ENCODE results near the gene HSD3B1.
"Not testable (repeated sequence)": the region's sequence is repeated elsewhere in the genome, so short reads cannot be mapped to it uniquely, and the experiment has no call there.

The HSD3B1 gene

DNA sequence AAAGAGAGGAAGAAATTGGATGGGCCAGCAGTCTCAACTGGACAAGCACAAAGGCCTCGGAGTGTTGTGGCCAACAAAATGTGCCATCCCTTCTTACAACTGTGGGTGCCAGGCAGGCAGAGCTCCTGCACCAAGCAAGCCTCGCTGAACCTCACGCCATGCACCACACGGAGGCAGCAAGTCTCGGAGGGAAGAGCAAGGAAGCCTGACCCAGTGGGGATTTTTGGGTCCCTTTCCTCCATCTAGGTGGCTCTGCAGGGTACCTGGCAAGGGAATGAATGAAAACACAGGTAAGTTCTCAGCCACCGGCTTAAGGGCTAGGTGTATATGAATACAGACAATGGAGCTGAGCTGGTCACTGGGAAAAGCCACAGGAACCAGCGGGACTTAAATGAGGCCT, 40.8 kb downstream of the HSD3B1 start:
- no peak for DNase-seq (ENCODE audit: low read depth in 2 of 2)
- TF ChIP-seq, protein P1, sequence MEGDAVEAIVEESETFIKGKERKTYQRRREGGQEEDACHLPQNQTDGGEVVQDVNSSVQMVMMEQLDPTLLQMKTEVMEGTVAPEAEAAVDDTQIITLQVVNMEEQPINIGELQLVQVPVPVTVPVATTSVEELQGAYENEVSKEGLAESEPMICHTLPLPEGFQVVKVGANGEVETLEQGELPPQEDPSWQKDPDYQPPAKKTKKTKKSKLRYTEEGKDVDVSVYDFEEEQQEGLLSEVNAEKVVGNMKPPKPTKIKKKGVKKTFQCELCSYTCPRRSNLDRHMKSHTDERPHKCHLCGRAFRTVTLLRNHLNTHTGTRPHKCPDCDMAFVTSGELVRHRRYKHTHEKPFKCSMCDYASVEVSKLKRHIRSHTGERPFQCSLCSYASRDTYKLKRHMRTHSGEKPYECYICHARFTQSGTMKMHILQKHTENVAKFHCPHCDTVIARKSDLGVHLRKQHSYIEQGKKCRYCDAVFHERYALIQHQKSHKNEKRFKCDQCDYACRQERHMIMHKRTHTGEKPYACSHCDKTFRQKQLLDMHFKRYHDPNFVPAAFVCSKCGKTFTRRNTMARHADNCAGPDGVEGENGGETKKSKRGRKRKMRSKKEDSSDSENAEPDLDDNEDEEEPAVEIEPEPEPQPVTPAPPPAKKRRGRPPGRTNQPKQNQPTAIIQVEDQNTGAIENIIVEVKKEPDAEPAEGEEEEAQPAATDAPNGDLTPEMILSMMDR (IDR thresholded peaks at IDR 0.05; ENCODE audit: low read depth, low read length), result no peak
- H3K4me3 ChIP-seq (replicated peaks in 1 of 2; ENCODE audit: low read depth in 2 of 2, low read length in 2 of 2), result no peak overlapping the region

DNA sequence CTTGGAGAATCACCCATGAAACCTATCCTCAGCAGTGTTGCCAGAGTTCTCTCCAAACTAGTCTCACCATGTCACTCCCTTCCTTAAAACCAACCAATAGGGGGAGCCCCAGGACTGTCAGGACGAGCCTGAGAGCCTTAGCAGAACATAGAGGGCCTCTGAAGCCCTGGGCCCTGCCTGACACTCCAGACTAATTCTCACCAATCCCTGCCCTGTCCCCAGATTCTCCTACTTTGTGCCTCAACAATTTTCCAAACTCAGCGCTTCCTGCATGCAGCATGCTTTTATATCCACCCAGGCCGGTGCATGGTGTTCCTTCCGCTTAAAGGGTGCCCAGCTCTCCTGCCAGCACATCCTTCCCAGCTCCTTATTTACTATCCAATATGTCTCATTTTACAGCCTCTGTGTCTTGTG, 42.7 kb downstream of the HSD3B1 start:
- TF ChIP-seq, protein P1 (IDR thresholded peaks at IDR 0.05; ENCODE audit: low read depth, low read length), result peak; percentile 70
- H3K4me3 ChIP-seq (replicated peaks in 1 of 2; ENCODE audit: low read depth in 2 of 2, low read length in 2 of 2), result no peak overlapping the region
- DNase-seq (ENCODE audit: low read depth in 2 of 2), result peak; percentile 81 to 85

DNA sequence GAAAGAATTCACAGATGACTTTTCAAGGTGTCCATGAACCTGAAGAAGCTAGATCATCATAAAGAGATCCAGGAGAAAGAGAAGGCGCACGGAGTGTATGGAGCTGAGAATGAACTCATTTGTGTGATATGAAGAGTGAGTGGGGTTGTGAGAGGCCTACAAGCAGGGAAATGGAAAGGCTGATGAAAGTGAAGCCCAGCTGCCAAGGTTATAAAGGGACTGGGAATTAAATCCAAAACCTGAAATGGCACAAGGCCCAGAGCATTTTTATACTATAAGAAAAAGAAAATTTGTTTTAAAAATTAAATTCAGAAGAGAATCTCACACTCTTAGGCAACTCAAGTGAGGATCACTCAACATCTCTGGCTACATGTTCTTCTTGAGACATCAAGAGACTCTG, 43.4 kb downstream of the HSD3B1 start:
- TF ChIP-seq, protein P1 (IDR thresholded peaks at IDR 0.05; ENCODE audit: low read depth, low read length), result no peak
- no peak overlapping the region for H3K4me3 ChIP-seq (replicated peaks in 1 of 2; ENCODE audit: low read depth in 2 of 2, low read length in 2 of 2)
- DNase-seq (ENCODE audit: low read depth in 2 of 2), result no peak

DNA sequence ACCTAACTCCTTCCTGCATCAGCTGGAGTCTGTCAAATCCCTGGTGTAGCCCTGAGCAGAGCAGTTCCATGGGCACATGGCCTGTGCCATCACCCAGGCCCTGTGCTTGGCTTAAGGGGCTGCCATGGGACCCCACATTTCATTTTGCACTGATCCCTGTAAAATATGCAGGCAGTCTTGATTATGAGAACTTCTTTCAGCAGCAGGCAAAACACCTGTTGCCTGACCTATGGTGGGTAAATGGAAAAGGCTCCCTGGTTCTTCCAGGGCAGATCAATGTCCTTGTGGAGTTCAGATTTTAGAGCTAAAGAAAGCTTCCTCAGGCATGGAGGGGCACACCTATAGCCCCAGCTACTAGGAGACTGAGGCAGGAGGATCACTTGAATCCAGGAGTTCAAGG, 44.2 kb downstream of the HSD3B1 start:
- no peak for DNase-seq (ENCODE audit: low read depth in 2 of 2)
- TF ChIP-seq, protein P1 (IDR thresholded peaks at IDR 0.05; ENCODE audit: low read depth, low read length), result no peak
- no peak overlapping the region for H3K4me3 ChIP-seq (replicated peaks in 1 of 2; ENCODE audit: low read depth in 2 of 2, low read length in 2 of 2)

DNA sequence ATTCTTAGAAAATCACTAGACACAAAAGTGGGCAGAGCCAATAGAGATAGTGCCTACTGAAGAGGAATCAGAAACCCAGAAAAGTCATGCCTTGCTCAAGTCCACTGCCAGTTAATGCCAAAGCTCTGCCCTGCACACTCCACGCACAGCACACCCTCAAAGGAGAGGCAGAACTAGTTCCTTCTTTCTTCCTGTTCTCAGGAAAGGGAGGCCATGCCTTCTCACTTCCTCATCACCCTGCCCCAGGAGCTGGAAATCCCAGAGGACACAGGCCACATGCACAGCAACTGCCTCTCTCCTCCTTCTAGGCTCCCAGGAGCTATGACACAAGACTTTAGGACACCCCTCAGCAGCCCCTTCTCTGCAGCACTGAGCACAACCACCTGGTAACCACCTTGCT, 45.6 kb downstream of the HSD3B1 start:
- not testable (repeated sequence) for DNase-seq (ENCODE audit: low read depth in 2 of 2)

DNA sequence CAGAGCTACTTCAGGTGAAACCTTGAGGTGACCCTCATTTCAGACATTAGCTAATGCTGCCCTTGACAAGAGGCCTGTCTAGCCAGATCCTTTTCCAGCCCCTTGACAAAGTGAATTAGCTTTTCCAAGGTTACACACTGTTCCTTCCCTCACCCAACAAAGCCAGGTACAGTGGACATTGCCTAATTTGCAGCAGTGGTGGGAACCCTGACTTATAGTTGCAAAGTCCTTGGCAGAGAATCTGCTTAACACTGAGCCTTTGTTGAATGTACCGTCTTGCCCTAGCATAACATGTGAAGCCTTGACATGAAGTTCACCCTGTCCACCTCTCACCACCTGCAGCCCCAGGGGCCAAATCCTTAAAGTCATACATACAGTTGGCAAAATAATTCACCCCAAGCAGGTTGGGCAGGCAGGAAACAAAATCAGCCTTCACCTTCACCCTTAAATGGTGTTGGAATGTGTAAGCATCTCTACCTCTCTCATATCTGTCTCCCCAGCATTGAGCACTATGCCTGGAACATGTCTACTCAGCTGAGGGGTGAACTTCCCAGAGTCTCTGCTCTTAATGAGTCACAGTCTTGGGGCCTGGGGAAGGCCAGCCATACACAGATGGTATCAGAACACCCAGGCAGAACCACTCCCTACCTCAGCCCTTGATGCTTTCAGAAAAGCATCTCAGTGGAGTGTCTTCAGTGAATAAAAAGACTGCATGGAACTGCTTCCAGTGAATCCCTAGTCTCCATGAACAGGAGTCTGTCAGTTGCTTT, 46.5 kb downstream of the HSD3B1 start:
- not testable (repeated sequence) for H3K4me3 ChIP-seq (replicated peaks in 1 of 2; ENCODE audit: low read depth in 2 of 2, low read length in 2 of 2)
- peak; percentile 27 to 44 for DNase-seq (ENCODE audit: low read depth in 2 of 2)

More for the DNA sequence above, 45.6 kb downstream of the HSD3B1 start:
- not testable (repeated sequence) for H3K4me3 ChIP-seq (replicated peaks in 1 of 2; ENCODE audit: low read depth in 2 of 2, low read length in 2 of 2)

DNA sequence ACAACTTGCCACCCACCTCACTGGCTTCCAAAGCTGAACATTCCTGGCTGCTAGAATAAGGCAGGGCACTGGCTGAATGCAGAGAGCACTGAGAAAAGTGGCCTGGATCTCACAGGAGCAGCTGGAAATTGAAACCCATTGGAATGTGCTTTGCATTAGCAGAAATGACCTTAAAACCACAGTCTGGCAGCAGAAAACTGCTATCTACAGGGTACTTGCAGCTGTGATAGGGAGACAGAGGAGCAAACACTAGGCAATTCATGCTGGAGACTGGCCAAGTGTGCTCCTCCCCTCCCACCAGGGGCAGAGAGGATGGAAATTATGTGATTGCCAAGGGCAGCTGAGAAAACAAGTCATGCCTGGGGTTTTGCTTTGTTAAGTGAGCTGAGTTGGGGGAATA, 47.2 kb downstream of the HSD3B1 start:
- TF ChIP-seq, protein P1 (IDR thresholded peaks at IDR 0.05; ENCODE audit: low read depth, low read length), result no peak
- DNase-seq (ENCODE audit: low read depth in 2 of 2), result peak; percentile 65 to 95
- no peak overlapping the region for H3K4me3 ChIP-seq (replicated peaks in 1 of 2; ENCODE audit: low read depth in 2 of 2, low read length in 2 of 2)

DNA sequence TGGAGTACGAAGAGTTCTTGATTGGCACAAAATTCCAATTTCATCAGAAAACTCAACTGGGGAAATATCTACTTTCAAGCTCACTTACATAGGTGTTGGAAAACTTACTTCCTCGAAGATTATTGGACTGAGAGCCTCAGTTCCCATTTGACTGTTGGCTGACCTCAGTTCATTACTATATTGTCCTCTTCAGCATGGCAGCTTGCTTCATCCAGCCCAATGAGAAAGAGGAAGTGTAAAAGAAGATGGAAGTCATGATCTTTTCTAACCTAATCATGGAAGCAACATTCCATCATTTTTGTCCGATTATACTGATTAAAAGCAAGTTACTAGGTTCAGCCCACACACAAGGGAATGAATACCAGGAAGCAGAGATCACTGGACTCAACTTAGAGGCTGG, 49.4 kb downstream of the HSD3B1 start:
- TF ChIP-seq, protein P1 (IDR thresholded peaks at IDR 0.05; ENCODE audit: low read depth, low read length), result no peak
- DNase-seq (ENCODE audit: low read depth in 2 of 2), result no peak
- H3K4me3 ChIP-seq (replicated peaks in 1 of 2; ENCODE audit: low read depth in 2 of 2, low read length in 2 of 2), result no peak overlapping the region

DNA sequence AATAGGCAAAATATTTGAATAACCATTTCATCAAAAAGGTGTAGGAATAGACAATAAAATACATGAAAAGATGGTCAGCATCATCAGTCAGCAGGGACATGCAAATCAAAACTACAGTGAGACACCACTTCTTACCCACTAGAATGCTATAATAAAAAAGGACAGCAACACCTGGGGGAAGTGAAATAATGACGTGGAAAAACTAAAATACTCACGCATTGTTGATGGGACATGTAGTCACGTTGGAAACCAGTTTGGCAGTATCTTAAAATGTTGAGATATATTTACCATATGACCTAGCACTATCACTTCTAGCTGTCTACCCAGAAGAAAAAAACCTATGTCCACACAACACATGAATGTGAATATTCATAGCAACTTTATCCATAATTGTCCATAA, 53.4 kb downstream of the HSD3B1 start:
- not testable (repeated sequence) for DNase-seq (ENCODE audit: low read depth in 2 of 2); H3K4me3 ChIP-seq (replicated peaks in 1 of 2; ENCODE audit: low read depth in 2 of 2, low read length in 2 of 2)
